ENCODE data around the gene PRKX. TPM values are rescaled to one million over a fixed set of nuclear protein-coding genes. Genes with fewer than 3 reads are reported as not detected.
A peak's percentile ranks its signal among the peaks of the same experiment; 100 is the strongest.
"Not testable (repeated sequence)": the region's sequence is repeated elsewhere in the genome, so short reads cannot be mapped to it uniquely, and the experiment has no call there.

Gene PRKX
- total and polyA plus RNA-seq, 2 donors from 2014 or later: 7.7 to 116 TPM

- no peaks in the 10 kb centered on the region for H3K36me3 ChIP-seq (ENCODE audit: control insufficient read depth in 2 of 3, insufficient read depth in 3 of 3, low read length in 3 of 3)
- no peak overlapping the region for H3K27ac ChIP-seq (ENCODE audit: low read depth in 2 of 2, low read length in 2 of 2)
- H3K4me1 ChIP-seq (ENCODE audit: control insufficient read depth in 2 of 3, insufficient read depth in 2 of 3, low read depth in 1 of 3, low read length in 3 of 3): no peaks in the 10 kb centered on the region
- DNase-seq: no peak
- no peak for FAIRE-seq
- no peak overlapping the region for H3K4me3 ChIP-seq (ENCODE audit: low read length in 3 of 3)
- no peaks in the 10 kb centered on the region for H3K27me3 ChIP-seq (ENCODE audit: control insufficient read depth, insufficient read depth, low read length)
- TF ChIP-seq CTCF (IDR thresholded peaks at IDR 0.05; ENCODE audit: borderline replicate concordance, extremely low read depth, insufficient read depth): no peak
- no peaks in the 10 kb centered on the region for H3K9me3 ChIP-seq (ENCODE audit: control insufficient read depth in 2 of 3, insufficient read depth in 1 of 3, low read length in 3 of 3)
- intact Hi-C loops (cut with DNase I): no loop called here
- H3K9ac ChIP-seq (ENCODE audit: low read length in 3 of 3): no peak overlapping the region
These were observed 4.4 kb upstream of the PRKX start for GRCh38 chrX:3717742-3718420.

- H3K4me1 ChIP-seq (ENCODE audit: control insufficient read depth in 2 of 3, insufficient read depth in 2 of 3, low read depth in 1 of 3, low read length in 3 of 3): no peaks in the 10 kb centered on the region
- H3K4me3 ChIP-seq (ENCODE audit: low read length in 3 of 3): no peak overlapping the region
- H3K27me3 ChIP-seq (ENCODE audit: control insufficient read depth, insufficient read depth, low read length): peaks cover 2% of the 10 kb centered on the region
- no peak overlapping the region for H3K9ac ChIP-seq (ENCODE audit: low read length in 3 of 3)
- H3K36me3 ChIP-seq (ENCODE audit: control insufficient read depth in 2 of 3, insufficient read depth in 3 of 3, low read length in 3 of 3): no peaks in the 10 kb centered on the region
- no peaks in the 10 kb centered on the region for H3K9me3 ChIP-seq (ENCODE audit: control insufficient read depth in 2 of 3, insufficient read depth in 1 of 3, low read length in 3 of 3)
- FAIRE-seq (no peak), DNase-seq (no peak)
- intact Hi-C loops (cut with DNase I): no loop called here
- no peak overlapping the region for H3K27ac ChIP-seq (ENCODE audit: low read depth in 2 of 2, low read length in 2 of 2)
- TF ChIP-seq CTCF (IDR thresholded peaks at IDR 0.05; ENCODE audit: borderline replicate concordance, extremely low read depth, insufficient read depth): no peak
These were observed 2.5 kb upstream of the PRKX start for GRCh38 chrX:3715921-3716320.

GRCh38 chrX:3714706-3715479, 1.4 kb upstream of the PRKX start:
- H3K9me3 ChIP-seq (ENCODE audit: control insufficient read depth in 2 of 3, insufficient read depth in 1 of 3, low read length in 3 of 3); H3K27ac ChIP-seq (ENCODE audit: low read depth in 2 of 2, low read length in 2 of 2); H3K9ac ChIP-seq (ENCODE audit: low read length in 3 of 3); intact Hi-C loops (cut with DNase I); H3K4me3 ChIP-seq (ENCODE audit: low read length in 3 of 3); FAIRE-seq; H3K36me3 ChIP-seq (ENCODE audit: control insufficient read depth in 2 of 3, insufficient read depth in 3 of 3, low read length in 3 of 3); H3K27me3 ChIP-seq (ENCODE audit: control insufficient read depth, insufficient read depth, low read length); H3K4me1 ChIP-seq (ENCODE audit: control insufficient read depth in 2 of 3, insufficient read depth in 2 of 3, low read depth in 1 of 3, low read length in 3 of 3): not testable (repeated sequence)
- peak in 1 of 5 donors; percentile 12 for DNase-seq

GRCh38 chrX:3713937-3714434, 537 bp upstream of the PRKX start:
- H3K9ac ChIP-seq (ENCODE audit: low read length in 3 of 3): peak overlapping the region in 1 of 3 donors; percentile 18
- no peak overlapping the region for H3K27ac ChIP-seq (ENCODE audit: low read depth in 2 of 2, low read length in 2 of 2)
- H3K4me3 ChIP-seq (ENCODE audit: low read length in 3 of 3): peak overlapping the region in 2 of 3 donors; percentile 48 to 54
- intact Hi-C loops (cut with DNase I): no loop called here
- FAIRE-seq (no peak), DNase-seq (peak in 2 of 5 donors; percentile 11 to 13)
- H3K4me1 ChIP-seq (ENCODE audit: control insufficient read depth in 2 of 3, insufficient read depth in 2 of 3, low read depth in 1 of 3, low read length in 3 of 3): no peaks in the 10 kb centered on the region
- no peaks in the 10 kb centered on the region for H3K36me3 ChIP-seq (ENCODE audit: control insufficient read depth in 2 of 3, insufficient read depth in 3 of 3, low read length in 3 of 3)
- no peaks in the 10 kb centered on the region for H3K9me3 ChIP-seq (ENCODE audit: control insufficient read depth in 2 of 3, insufficient read depth in 1 of 3, low read length in 3 of 3)
- no peak for TF ChIP-seq CTCF (IDR thresholded peaks at IDR 0.05; ENCODE audit: borderline replicate concordance, extremely low read depth, insufficient read depth)
- H3K27me3 ChIP-seq (ENCODE audit: control insufficient read depth, insufficient read depth, low read length): peaks cover 2% of the 10 kb centered on the region
